ENCODE measurements around the gene PEDS1.
A peak's percentile ranks its signal among the peaks of the same experiment; 100 is the strongest.
"Not testable (repeated sequence)": the region's sequence is repeated elsewhere in the genome, so short reads cannot be mapped to it uniquely, and the experiment has no call there.

PEDS1 gene

DNA sequence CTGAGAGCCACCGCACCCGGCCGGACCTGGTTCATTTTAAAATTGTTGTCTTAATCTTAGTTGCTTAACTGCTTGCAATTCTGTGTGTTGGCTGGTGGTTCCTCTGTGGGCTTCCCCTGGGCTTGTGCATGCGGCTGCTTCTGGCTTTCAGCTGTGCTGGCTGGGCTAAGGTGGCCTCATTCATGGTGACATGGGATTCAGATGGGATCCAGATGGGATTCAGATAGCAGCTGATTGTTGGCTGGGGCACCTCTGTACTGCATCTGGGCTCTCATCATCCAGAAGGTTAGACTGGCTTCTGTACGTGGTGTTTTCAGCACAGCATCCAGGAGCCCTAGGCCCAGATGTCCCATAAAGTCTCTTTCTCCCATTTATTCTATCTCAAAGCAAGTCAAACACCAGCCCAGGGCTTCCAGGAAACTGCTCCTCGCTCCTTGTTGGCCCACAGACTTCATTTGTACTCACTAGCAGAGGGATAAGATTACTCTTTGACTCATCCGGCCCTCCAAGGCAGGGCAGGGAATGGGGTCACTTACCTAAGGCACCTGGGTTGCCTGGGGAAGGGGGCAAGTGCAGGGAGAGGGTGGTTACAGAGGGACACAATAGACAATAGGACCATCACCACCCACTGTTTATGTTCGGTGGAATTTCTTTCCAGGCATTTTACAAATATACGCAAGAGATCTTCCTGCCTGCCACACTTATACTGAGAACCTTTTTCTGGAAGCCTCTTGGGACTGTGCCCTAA, 10.2 kb upstream of the PEDS1 start:
- no peak for DNase-seq (ENCODE audit: low spot score)

GRCh38 chr20:50161494-50161893, 8.0 kb upstream of the PEDS1 start:
- not testable (repeated sequence) for DNase-seq (ENCODE audit: low spot score)

DNA sequence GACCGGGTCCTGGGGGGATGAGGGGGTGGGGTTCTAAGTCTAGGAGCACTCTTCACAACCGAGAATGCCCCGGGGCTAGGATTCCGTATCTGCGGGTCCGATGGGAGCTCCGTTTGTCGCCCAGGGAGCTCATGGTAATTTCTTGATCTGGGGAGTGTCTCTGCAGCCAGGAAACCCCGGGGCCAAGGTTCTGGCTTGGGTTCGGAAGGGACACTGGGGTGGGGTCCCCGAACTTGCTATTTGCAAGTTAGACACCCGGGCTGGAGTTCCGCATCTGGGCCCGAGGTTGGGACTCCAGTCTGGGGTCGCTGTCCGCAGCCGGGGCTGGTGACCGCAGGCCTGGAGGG, 397 bp downstream of the PEDS1 start:
- DNase-seq (ENCODE audit: low spot score): no peak

DNA sequence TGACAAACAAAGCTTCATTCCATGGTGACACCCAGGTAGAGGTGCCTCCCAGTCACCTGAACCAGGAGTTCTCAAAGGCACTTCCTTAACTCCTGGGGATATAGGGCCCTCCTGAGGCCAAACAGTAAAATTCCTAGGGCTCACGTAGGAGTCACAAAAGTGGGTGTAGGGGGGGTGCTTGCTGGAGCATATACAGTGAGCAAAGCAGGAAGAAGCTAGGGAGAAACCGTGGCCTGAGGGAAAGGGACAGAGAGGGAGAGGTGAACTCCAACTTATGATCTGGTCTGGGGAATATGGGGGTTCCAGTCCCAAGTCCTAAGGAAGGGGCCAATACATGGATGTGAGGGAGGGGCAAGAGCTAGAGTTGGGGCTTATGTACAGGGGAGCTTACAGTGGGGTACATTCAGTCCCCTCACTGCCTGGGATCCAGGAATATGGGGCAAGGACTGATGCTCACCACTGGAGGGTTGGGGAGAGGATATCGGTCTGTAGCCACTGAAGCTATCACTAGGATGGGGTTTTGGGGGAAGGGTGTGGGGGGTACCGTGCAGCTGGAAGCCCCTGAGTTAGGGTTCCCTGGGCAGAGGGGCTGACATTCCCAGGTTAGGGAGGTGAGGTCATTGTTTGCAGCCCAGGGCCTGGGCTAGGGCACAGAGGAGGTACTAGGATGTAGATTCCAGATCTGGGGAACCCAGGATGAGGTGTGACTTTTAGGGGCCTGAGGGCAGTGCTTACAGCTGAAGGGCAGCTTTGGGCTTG, 950 bp downstream of the PEDS1 start:
- no peak for DNase-seq (ENCODE audit: low spot score)

- no peak for DNase-seq (ENCODE audit: low spot score)
These were observed 2.3 kb downstream of the PEDS1 start for GRCh38 chr20:50151034-50151743.

- DNase-seq (ENCODE audit: low spot score): no peak
These were observed 3.9 kb downstream of the PEDS1 start for GRCh38 chr20:50149481-50150254.

- DNase-seq (ENCODE audit: low spot score): no peak
These were observed 6.5 kb downstream of the PEDS1 start for GRCh38 chr20:50146732-50147662.

DNA sequence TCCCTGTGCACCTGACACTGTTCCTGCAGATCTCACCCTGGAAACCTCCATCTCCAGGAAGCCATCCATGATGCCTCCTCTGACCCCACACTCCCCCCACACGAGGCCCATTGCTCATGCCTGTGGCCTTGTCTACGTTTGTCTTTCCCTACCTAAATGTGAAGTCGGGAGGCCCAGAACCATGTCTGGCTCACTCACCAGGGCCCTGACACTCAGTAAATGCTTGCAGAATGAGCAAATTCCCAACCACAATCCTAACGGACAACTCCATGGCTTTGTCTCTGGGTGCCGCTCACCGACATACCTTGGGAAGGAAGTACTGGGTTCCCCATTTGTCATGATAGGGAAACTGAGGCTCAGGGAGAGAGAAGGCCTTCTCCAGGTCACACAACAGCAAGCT, 7.3 kb downstream of the PEDS1 start:
- DNase-seq (ENCODE audit: low spot score): no peak

DNA sequence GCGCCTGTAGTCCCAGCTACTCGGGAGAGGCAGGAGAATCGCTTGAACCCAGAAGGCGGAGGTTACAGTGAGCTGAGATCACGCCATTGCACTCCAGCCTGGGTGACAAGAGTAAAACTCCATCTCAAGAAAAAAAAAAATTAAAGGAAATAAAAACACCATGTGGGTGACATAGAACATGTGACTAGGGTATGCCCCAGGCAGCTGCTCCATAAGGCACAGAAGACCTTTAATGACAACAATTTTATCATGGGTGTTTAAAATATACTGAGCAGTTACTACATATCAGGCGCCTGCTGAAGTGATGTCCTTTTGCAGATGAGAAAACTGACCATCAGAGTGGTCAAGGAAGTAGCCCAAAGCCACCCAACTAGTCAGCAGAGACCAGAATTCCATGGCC, 8.0 kb downstream of the PEDS1 start:
- DNase-seq (ENCODE audit: low spot score): no peak

DNA sequence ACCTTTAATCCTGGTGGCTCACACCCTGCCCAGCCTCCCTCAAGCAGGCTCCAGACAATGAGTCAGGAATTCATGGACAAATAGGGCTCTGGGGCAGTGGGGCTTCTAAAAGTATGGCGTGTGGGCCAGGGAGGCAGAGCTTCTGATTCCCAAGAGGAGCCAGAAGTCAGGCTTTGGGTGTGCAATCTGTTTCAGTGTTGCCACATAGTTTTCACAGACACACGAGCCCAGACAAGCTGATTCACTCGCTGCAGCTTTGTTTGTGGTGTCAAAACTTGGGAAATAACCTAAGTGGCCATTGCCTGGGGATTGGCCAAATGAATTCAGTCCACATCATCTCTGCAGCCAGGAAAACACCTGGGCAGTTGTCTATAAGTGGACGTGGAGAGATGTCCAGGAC, 9.2 kb downstream of the PEDS1 start:
- DNase-seq (ENCODE audit: low spot score): no peak

GRCh38 chr20:50142812-50143211, 10.7 kb downstream of the PEDS1 start:
- no peak for DNase-seq (ENCODE audit: low spot score)

GRCh38 chr20:50141811-50142561, 11.5 kb downstream of the PEDS1 start:
- no peak for DNase-seq (ENCODE audit: low spot score)

- no peak for DNase-seq (ENCODE audit: low spot score)
These were observed 12.4 kb downstream of the PEDS1 start for GRCh38 chr20:50141018-50141675.

- DNase-seq (ENCODE audit: low spot score): no peak
These were observed 13.1 kb downstream of the PEDS1 start for GRCh38 chr20:50140339-50140859.

- peak; percentile 95 for DNase-seq (ENCODE audit: low spot score)
These were observed 14.8 kb downstream of the PEDS1 start for GRCh38 chr20:50138479-50139393.

DNA sequence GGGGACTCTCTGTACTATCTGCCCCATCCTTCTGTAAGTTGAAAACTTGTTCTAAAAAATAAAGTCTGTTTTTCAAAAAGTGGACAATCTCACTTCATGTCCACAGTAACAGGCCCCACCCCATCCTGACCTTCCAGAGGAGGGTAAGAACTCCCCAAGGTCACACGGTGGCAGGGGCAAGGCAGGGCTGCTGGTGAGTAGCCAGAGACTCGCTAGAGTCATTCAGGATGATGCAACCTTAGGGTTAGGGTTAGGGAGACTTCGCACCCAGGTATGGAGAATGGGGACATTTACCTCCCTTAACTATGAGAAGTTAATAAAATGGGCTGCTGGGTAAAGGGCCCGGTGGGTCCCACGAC, 15.4 kb downstream of the PEDS1 start:
- DNase-seq (ENCODE audit: low spot score): no peak

DNA sequence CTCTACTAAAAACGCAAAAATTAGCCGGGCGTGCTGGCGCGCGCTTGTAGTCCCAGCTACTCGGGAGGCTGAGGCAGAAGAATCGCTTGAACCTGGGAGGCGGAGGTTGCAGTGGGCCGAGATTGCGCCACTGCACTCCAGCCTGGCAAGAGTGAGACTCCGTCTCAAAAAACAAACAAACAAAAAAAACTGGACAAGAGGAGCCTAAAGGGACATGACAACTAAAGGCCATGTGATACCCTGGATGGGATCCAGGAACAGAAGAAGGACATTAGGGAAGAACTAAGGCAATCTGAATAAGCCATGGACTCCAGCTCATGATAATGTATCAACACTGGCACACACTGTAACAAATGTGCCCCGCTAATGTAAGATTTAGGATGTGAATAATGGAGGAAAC, 15.8 kb downstream of the PEDS1 start:
- peak; percentile 80 for DNase-seq (ENCODE audit: low spot score)

DNA sequence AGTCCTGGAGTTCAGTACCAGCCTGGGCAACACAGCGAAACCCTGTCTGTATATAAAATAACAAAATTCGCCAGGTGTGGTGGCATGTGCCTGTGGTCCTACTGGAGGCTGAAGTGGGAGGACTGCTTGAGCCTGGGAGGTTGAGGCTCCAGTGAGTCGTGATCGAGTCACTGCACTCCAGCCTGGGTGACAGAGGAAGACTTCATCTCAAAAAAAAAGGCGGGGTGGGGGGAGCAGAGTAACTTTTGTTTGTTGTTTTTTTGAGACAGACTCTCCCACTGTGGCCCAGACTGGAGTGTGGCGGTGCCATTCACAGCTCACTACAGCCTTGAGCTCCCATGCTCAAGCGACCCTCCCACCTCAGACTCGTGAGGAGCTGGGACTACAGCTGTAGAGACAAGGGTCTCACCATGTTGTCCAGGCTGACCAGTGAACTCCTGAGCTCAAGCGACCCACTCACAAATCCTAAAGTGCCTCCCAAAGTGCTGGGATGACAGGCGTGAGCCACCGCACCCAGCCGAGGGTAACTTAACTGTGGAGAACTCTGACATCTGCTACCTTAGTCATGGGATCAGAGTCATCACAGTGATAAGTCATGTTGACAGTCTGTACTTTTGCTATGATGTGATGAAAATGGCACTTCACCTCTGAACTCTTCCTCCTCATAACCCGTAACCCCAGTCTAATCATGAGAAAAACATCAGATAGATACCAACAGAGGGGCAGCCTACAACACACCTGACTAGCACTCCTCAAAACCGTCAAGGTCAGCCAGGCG, 16.5 kb downstream of the PEDS1 start:
- DNase-seq (ENCODE audit: low spot score): no peak

Data from globus pallidus (tissue), 1 donor.